H1 (cell line): Measurements from ENCODE around the gene SMIM35. TPM values are rescaled to one million over a fixed set of nuclear protein-coding genes. Genes with fewer than 3 reads are reported as not detected.

ENCODE experiments used
- CTCF ChIA-PET: fragments of 300-600 bp; sonication (Branson Sonifier 250); formaldehyde crosslinking; loops from one replicate; lab custom pipeline; 2021; ENCODE audit not compliant: partially characterized antibody; lab: Charles Lee
- POLR2A ChIA-PET: fragments of 300-600 bp; sonication (Branson Sonifier 250); formaldehyde crosslinking; loops from one replicate; lab custom pipeline; 2021; ENCODE audit warnings: inconsistent platforms; ENCODE audit not compliant: partially characterized antibody; lab: Charles Lee
- DNase-seq, 2 experiments: peaks; one replicate each; pipeline versions ENCODE4 v3.0.0 to v3.0.0-alpha.2; 2010 to 2022; ENCODE audit warnings: low spot score in 2 of 2, low read depth in 1 of 2, mixed read lengths in 1 of 2
- FAIRE-seq: peaks from 2 replicates; lab custom pipeline; 2011; peaks lifted over from hg19 to GRCh38; lab: Jason Lieb, UNC
- H2AFZ ChIP-seq: 2 replicates; pipeline ENCODE4 v1.8.1; 2012; ENCODE audit warnings: low read length, inconsistent platforms
- H2AK5ac ChIP-seq: 2 replicates; pipeline ENCODE4 v1.6.1; 2013; ENCODE audit warnings: low read depth, low read length
- H2BK120ac ChIP-seq: replicated peaks from 2 replicates; pipeline ENCODE3; 2013; ENCODE audit warnings: low read depth, low read length, inconsistent platforms
- H2BK12ac ChIP-seq: 2 replicates; pipeline ENCODE4 v1.6.1; 2013; ENCODE audit warnings: low read depth, low read length
- H2BK15ac ChIP-seq: 2 replicates; pipeline ENCODE4 v1.6.1; 2013; ENCODE audit warnings: low read length
- H2BK20ac ChIP-seq: 2 replicates; pipeline ENCODE4 v1.6.1; 2013; ENCODE audit warnings: low read length
- H2BK5ac ChIP-seq: 2 replicates; pipeline ENCODE4 v1.6.1; 2013; ENCODE audit warnings: low read depth, low read length
- H3K14ac ChIP-seq: 2 replicates; pipeline ENCODE4 v1.6.1; 2013; ENCODE audit warnings: inconsistent platforms; ENCODE audit not compliant: insufficient read length
- H3K18ac ChIP-seq: 2 replicates; pipeline ENCODE4 v1.6.1; 2013; ENCODE audit warnings: low read length; ENCODE audit errors: extremely low read depth
- H3K23ac ChIP-seq: 2 replicates; pipeline ENCODE4 v1.6.1; 2013; ENCODE audit warnings: inconsistent platforms; ENCODE audit not compliant: insufficient read length
- H3K23me2 ChIP-seq: 2 replicates; pipeline ENCODE4 v1.6.1; 2013; ENCODE audit warnings: low read depth, low read length
- H3K27ac ChIP-seq: 2 replicates; pipeline ENCODE4 v1.6.1; 2011; ENCODE audit warnings: low read depth, low read length, inconsistent platforms
- H3K27me3 ChIP-seq, 4 experiments: replicated peaks in 1 of 4; 1 replicate in 1 of 4; 2 replicates in 3 of 4; pipeline versions ENCODE4 v1.6.1 to v1.8.1; 2011 to 2013; ENCODE audit warnings: low read length in 3 of 4, mild to moderate bottlenecking in 3 of 4, inconsistent platforms in 2 of 4, mixed read lengths in 2 of 4, moderate library complexity in 1 of 4; ENCODE audit not compliant: control insufficient read depth in 3 of 4, insufficient read depth in 3 of 4; ENCODE audit errors: extremely low read depth in 1 of 4
- H3K36me3 ChIP-seq, 4 experiments: 2 replicates each; pipeline versions ENCODE4 v1.6.1 to v1.8.1; 2011 to 2013; ENCODE audit warnings: mild to moderate bottlenecking in 4 of 4, low read length in 3 of 4, moderate library complexity in 2 of 4, control low read depth in 1 of 4, inconsistent platforms in 1 of 4; ENCODE audit not compliant: insufficient read depth in 4 of 4, control insufficient read depth in 2 of 4
- H3K4ac ChIP-seq: replicated peaks from 2 replicates; pipeline ENCODE3; 2013; ENCODE audit warnings: low read length, low read depth, mixed read lengths, inconsistent platforms; ENCODE audit not compliant: insufficient read length
- H3K4me1 ChIP-seq, 4 experiments: replicated peaks in 1 of 4; 1 replicate in 1 of 4; 2 replicates in 3 of 4; pipeline versions ENCODE4 v1.6.1 to v1.8.1; 2011 to 2013; ENCODE audit warnings: low read length in 3 of 4, inconsistent platforms in 2 of 4, mixed read lengths in 1 of 4; ENCODE audit not compliant: insufficient read depth in 4 of 4, control insufficient read depth in 3 of 4
- H3K4me2 ChIP-seq, 2 experiments: 2 replicates each; pipeline versions ENCODE4 v1.6.1 to v1.8.1; 2011 to 2013; ENCODE audit warnings: low read depth in 2 of 2, low read length in 2 of 2, control low read depth in 1 of 2, inconsistent platforms in 1 of 2, mild to moderate bottlenecking in 1 of 2; ENCODE audit not compliant: insufficient read depth in 1 of 2
- H3K4me3 ChIP-seq, 4 experiments: fragments of 200-600, 300-600 bp in 1 of 4; sonication (generic), shearing (Covaris generic), sonication (Bioruptor Twin) in 1 of 4; 2 replicates each; pipeline versions ENCODE4 v1.5.1 to v1.8.1; 2011 to 2016; ENCODE audit warnings: low read length in 4 of 4, low read depth in 3 of 4, control low read depth in 2 of 4, inconsistent platforms in 2 of 4, mild to moderate bottlenecking in 2 of 4, mixed read lengths in 1 of 4, moderate library complexity in 1 of 4; ENCODE audit not compliant: insufficient read depth in 2 of 4; ENCODE audit errors: extremely low read depth in 1 of 4
- H3K56ac ChIP-seq: replicated peaks from 2 replicates; pipeline ENCODE3; 2013; ENCODE audit warnings: low read depth, mild to moderate bottlenecking, mixed read lengths, low read length, inconsistent platforms; ENCODE audit not compliant: insufficient read length
- H3K79me1 ChIP-seq: 2 replicates; pipeline ENCODE4 v1.6.1; 2013; ENCODE audit warnings: low read depth, low read length, control low read depth
- H3K79me2 ChIP-seq, 2 experiments: 2 replicates each; pipeline versions ENCODE4 v1.6.1 to v1.8.1; 2012 to 2013; ENCODE audit warnings: low read length in 2 of 2, mild to moderate bottlenecking in 2 of 2, inconsistent platforms in 1 of 2; ENCODE audit not compliant: insufficient read depth in 2 of 2, control insufficient read depth in 1 of 2
- H3K9ac ChIP-seq, 4 experiments: replicated peaks in 1 of 4; 1 replicate in 1 of 4; 2 replicates in 3 of 4; pipeline versions ENCODE4 v1.6.1 to v1.8.1; 2011 to 2013; ENCODE audit warnings: low read depth in 3 of 4, low read length in 3 of 4, control low read depth in 2 of 4, mild to moderate bottlenecking in 2 of 4, moderate library complexity in 2 of 4, inconsistent platforms in 1 of 4; ENCODE audit errors: extremely low read depth in 1 of 4
- H3K9me3 ChIP-seq, 2 experiments: 2 replicates each; pipeline versions ENCODE4 v1.6.1 to v1.8.1; 2012 to 2013; ENCODE audit warnings: mild to moderate bottlenecking in 2 of 2, moderate library complexity in 2 of 2, control low read depth in 1 of 2, inconsistent platforms in 1 of 2, low read depth in 1 of 2, low read length in 1 of 2, mixed read lengths in 1 of 2; ENCODE audit not compliant: insufficient read depth in 2 of 2
- H4K20me1 ChIP-seq, 2 experiments: replicated peaks in 1 of 2; 2 replicates each; pipeline versions ENCODE3 to v1.8.1; 2011 to 2013; ENCODE audit warnings: inconsistent platforms in 2 of 2, low read length in 2 of 2, mild to moderate bottlenecking in 1 of 2; ENCODE audit not compliant: insufficient read depth in 2 of 2, control insufficient read depth in 1 of 2
- H4K5ac ChIP-seq: 2 replicates; pipeline ENCODE4 v1.6.1; 2013; ENCODE audit warnings: low read length, low read depth, mixed read lengths, inconsistent platforms; ENCODE audit not compliant: insufficient read length
- H4K8ac ChIP-seq: 2 replicates; pipeline ENCODE4 v1.8.0; 2013; ENCODE audit warnings: mild to moderate bottlenecking, moderate library complexity, low read length, inconsistent platforms; ENCODE audit not compliant: insufficient read depth; ENCODE audit errors: extremely low read depth
- H4K91ac ChIP-seq: replicated peaks from 2 replicates; pipeline ENCODE3; 2013; ENCODE audit warnings: low read length, mixed read lengths, inconsistent platforms; ENCODE audit not compliant: insufficient read length
- ASH2L ChIP-seq: fragments of 200-600, 300-600 bp; sonication (generic); IDR thresholded peaks from one replicate; pipeline ENCODE4 v1.7.1; 2017; ENCODE audit warnings: low read length
- BACH1 ChIP-seq: IDR thresholded peaks from 2 replicates; pipeline ENCODE4 v1.6.1; 2012; ENCODE audit warnings: low read length, improper control_type of control experiment
- EZH2 ChIP-seq: fragments of 200-600 bp; sonication (generic); IDR thresholded peaks from 2 replicates; pipeline ENCODE4 v1.7.1; 2012; ENCODE audit warnings: low read depth, mild to moderate bottlenecking, moderate library complexity, low read length, inconsistent platforms; ENCODE audit not compliant: severe bottlenecking
- JUN ChIP-seq: IDR thresholded peaks from 2 replicates; pipeline ENCODE4 v1.6.1; 2011; ENCODE audit warnings: low read depth, mild to moderate bottlenecking, improper control_type of control experiment, low read length
- POU5F1 ChIP-seq: IDR thresholded peaks from 2 replicates; pipeline ENCODE4 v1.6.1; 2011; ENCODE audit warnings: low read depth, mild to moderate bottlenecking, low read length, moderate library complexity
- SIN3A ChIP-seq, 2 experiments: IDR thresholded peaks in 1 of 2; conservative IDR thresholded peaks in 1 of 2; 2 replicates each; pipeline ENCODE4 v1.6.1; 2011 to 2012; ENCODE audit warnings: low read length in 2 of 2, improper control_type of control experiment in 1 of 2, low read depth in 1 of 2, mild to moderate bottlenecking in 1 of 2
- SRF ChIP-seq: IDR thresholded peaks from 2 replicates; pipeline ENCODE4 v1.6.1; 2011; ENCODE audit warnings: mild to moderate bottlenecking, low read depth, low read length, moderate library complexity
- ZNF274 ChIP-seq: IDR thresholded peaks from 2 replicates; pipeline ENCODE4 v1.7.0; 2012; ENCODE audit warnings: low read length, borderline replicate concordance; ENCODE audit errors: extremely low read depth
- WGBS, 2 experiments: shearing (Covaris generic) in 1 of 2; methylation state at CpG; one replicate each; pipeline versions ENCODE4 v1.1.6 to v1.1.7; 2013 to 2015; ENCODE audit warnings: low lambda C conversion rate in 2 of 2, mixed read lengths in 2 of 2, inconsistent platforms in 1 of 2, low coverage in 1 of 2, missing lambda C conversion rate in 1 of 2; ENCODE audit not compliant: insufficient replicate concordance in 2 of 2, insufficient coverage in 1 of 2, insufficient read length in 1 of 2; ENCODE audit errors: extremely low coverage in 1 of 2, missing lambda C conversion rate in 1 of 2; 5-methylcytosine and 5-hydroxymethylcytosine counted together
- polyA plus RNA-seq, 7 experiments: library from polyadenylated mRNA; depleted of rRNA in 3 of 7; stranded (reverse) in 5 of 7; unstranded in 2 of 7; fragments of >200 nt in 5 of 7; fragments of 200-250 nt in 2 of 7; gene quantifications; 1 replicate in 5 of 7; 2 replicates in 1 of 7; 4 replicates in 1 of 7; pipeline versions ENCODE4 v1.2.1 to v1.2.3, GENCODE V29; 2011 to 2013; ENCODE audit warnings: missing spikeins in 2 of 7, mixed read lengths in 2 of 7
- total RNA-seq: library from RNA; stranded (reverse); fragmentation: NEBNext Ultra II Directional; extraction: Animal tissue kit (Norgen Biotek cat#: 25700); gene quantifications from 2 replicates; pipeline ENCODE4 v1.2.1, GENCODE V29; 2021
- TF ChIP-seq, protein P1 (sequence below): IDR thresholded peaks from 2 replicates; pipeline ENCODE4 v1.6.1; 2012; ENCODE audit warnings: low read length, inconsistent platforms

The SMIM35 gene
- total and polyA plus RNA-seq, 2 of the 8 experiments (the other 6 are each of a cell fraction or from before 2014, with no cell fraction given): not detected

DNA sequence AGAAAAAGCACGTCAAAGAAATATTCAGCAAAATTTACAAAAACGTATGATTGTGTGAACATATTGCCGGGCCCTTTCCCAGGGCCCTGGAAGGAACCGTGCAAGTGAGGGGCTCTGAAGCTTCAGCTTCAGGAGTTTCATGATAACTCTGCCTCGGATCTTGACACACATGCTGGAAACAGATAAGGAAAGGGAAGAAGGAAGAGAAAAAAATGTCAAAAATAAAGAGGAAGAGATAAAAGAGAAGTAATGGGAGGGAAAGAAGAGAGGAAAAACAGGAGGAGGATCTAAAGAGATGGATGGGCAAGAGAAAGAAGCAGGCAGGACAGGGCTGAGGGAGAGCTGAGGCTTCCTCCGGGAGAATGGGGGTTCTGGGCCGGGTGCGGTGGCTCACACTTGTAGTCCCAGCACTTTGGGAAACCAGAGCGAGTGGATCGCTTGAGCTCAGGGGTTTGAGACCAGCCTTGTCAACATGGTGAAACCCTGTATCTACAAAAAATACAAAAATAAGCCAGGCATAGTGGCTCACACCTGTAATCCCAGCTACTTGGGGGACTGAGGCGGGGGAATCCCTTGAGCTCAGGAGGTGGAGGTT lies 12.6 kb downstream of the SMIM35 start:
- peaks cover 3 to 12% (median 6%) of the 10 kb centered on the region in 4 experiments; a peak in 6 of 7 replicates for H3K4me1 ChIP-seq
- no peak overlapping the region for H2BK5ac ChIP-seq
- no peak overlapping the region for H2AFZ ChIP-seq
- H2BK20ac ChIP-seq: no peak overlapping the region
- no peak overlapping the region for H4K5ac ChIP-seq
- no peak overlapping the region for H2BK15ac ChIP-seq
- FAIRE-seq (no peak), DNase-seq (no peak)
- H2BK12ac ChIP-seq: no peak overlapping the region
- WGBS, 2 experiments: 91% methylated on average over 11 of the region's 11 CpGs; no CpG with 5 or more reads in 1 of the 2 experiments
- H3K36me3 ChIP-seq: no peaks in the 10 kb centered on the region
- H4K8ac ChIP-seq: no peak overlapping the region
- H3K79me2 ChIP-seq: no peaks in the 10 kb centered on the region
- no peak overlapping the region for H3K9ac ChIP-seq
- no peak overlapping the region for H3K23ac ChIP-seq
- POLR2A ChIA-PET: no interaction called here
- no peak overlapping the region for H4K91ac ChIP-seq
- H3K79me1 ChIP-seq: no peaks in the 10 kb centered on the region
- H3K4me2 ChIP-seq: no peak overlapping the region
- no peak overlapping the region for H3K4ac ChIP-seq
- H3K18ac ChIP-seq: no peak overlapping the region
- no peaks in the 10 kb centered on the region; a peak in 1 of 7 replicates for H3K27me3 ChIP-seq
- no peaks in the 10 kb centered on the region for H3K23me2 ChIP-seq
- no peak overlapping the region for H3K56ac ChIP-seq
- H4K20me1 ChIP-seq: no peaks in the 10 kb centered on the region
- H3K27ac ChIP-seq: no peak overlapping the region
- no peak overlapping the region for H3K4me3 ChIP-seq
- TF ChIP-seq BACH1 (no peak), SIN3A (conservative IDR thresholded peaks at IDR 0.05 in 1 of 2, IDR thresholded peaks at IDR 0.05 in 1 of 2; ENCODE audit: low read depth in 1 of 2, low read length in 2 of 2) (no peak), SRF (no peak), EZH2 (no peak), ASH2L (no peak), ZNF274 (no peak), POU5F1 (no peak), JUN (no peak)
- TF ChIP-seq, protein P1, sequence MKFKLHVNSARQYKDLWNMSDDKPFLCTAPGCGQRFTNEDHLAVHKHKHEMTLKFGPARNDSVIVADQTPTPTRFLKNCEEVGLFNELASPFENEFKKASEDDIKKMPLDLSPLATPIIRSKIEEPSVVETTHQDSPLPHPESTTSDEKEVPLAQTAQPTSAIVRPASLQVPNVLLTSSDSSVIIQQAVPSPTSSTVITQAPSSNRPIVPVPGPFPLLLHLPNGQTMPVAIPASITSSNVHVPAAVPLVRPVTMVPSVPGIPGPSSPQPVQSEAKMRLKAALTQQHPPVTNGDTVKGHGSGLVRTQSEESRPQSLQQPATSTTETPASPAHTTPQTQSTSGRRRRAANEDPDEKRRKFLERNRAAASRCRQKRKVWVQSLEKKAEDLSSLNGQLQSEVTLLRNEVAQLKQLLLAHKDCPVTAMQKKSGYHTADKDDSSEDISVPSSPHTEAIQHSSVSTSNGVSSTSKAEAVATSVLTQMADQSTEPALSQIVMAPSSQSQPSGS: no peak
- TF ChIP-seq, all 59 proteins: peak for 0
- no peak overlapping the region for H3K14ac ChIP-seq
- no peak overlapping the region for H2BK120ac ChIP-seq
- no peaks in the 10 kb centered on the region for H3K9me3 ChIP-seq
- CTCF ChIA-PET: interaction anchor here (0.7 to 2.1 kb wide), 8 partner anchors 13 to 255 kb away, joined by 3 to 5 read pairs (median 4); no protein-coding TSS in a partner anchor
- no peak overlapping the region for H2AK5ac ChIP-seq
